HG03439 (cell line): Measurements from ENCODE around the gene SPRR2B.
"Not testable (repeated sequence)": the region's sequence is repeated elsewhere in the genome, so short reads cannot be mapped to it uniquely, and the experiment has no call there.

Source experiments
- ATAC-seq: cut with Tn5 transposase; IDR thresholded peaks from one replicate; pipeline ENCODE4 v1.9.1; 2021; ENCODE audit warnings: mild to moderate bottlenecking, moderate library complexity; ENCODE audit not compliant: unreplicated experiment

SPRR2B gene

GRCh38 chr1:153071511-153071910, at the start of gene SPRR2B:
Gene SPRR2B (minus strand): TSS chr1:153071611. CDS start chr1:153070839, 772 bp downstream.
- ATAC-seq: no peak

GRCh38 chr1:153120945-153121344, 49.5 kb upstream of the SPRR2B start:
- ATAC-seq: no peak

GRCh38 chr1:153119491-153119971, 48.1 kb upstream of the SPRR2B start:
- ATAC-seq: no peak

- not testable (repeated sequence) for ATAC-seq
These were observed 43.9 kb upstream of the SPRR2B start for GRCh38 chr1:153115264-153115663.

GRCh38 chr1:153113416-153113815, 42.0 kb upstream of the SPRR2B start, which contains the start of gene SPRR2F:
Gene SPRR2F (minus strand): TSS chr1:153113516. CDS start chr1:153112733, 783 bp downstream.
- ATAC-seq: no peak

GRCh38 chr1:153112454-153112853, 41.0 kb upstream of the SPRR2B start:
- ATAC-seq: not testable (repeated sequence)

GRCh38 chr1:153100245-153100644, 28.8 kb upstream of the SPRR2B start:
- ATAC-seq: no peak

GRCh38 chr1:153099461-153100045, 28.1 kb upstream of the SPRR2B start:
- no peak for ATAC-seq

GRCh38 chr1:153095764-153096163, 24.4 kb upstream of the SPRR2B start:
- ATAC-seq: no peak

GRCh38 chr1:153094426-153094825, 23.0 kb upstream of the SPRR2B start, which contains the start of gene SPRR2E:
Gene SPRR2E (minus strand): TSS chr1:153094526. CDS start chr1:153093751, 775 bp downstream.
- no peak for ATAC-seq

- ATAC-seq: no peak
These were observed 16.2 kb upstream of the SPRR2B start for GRCh38 chr1:153087652-153088051.

- ATAC-seq: no peak
These were observed 10.3 kb upstream of the SPRR2B start for GRCh38 chr1:153081736-153082135.

- ATAC-seq: no peak
These were observed 1.7 kb upstream of the SPRR2B start for GRCh38 chr1:153072806-153073726.

GRCh38 chr1:153070243-153070642, 1.2 kb downstream of the SPRR2B start:
- ATAC-seq: no peak

- ATAC-seq: no peak
These were observed 12.3 kb downstream of the SPRR2B start for GRCh38 chr1:153058826-153059784.

GRCh38 chr1:153058154-153058553, 13.3 kb downstream of the SPRR2B start:
- ATAC-seq: no peak

- no peak for ATAC-seq
These were observed 14.0 kb downstream of the SPRR2B start, which contains the start of gene SPRR2A for GRCh38 chr1:153057375-153057774. Gene SPRR2A (minus strand): TSS chr1:153057512. CDS start chr1:153056735, 777 bp downstream.

GRCh38 chr1:153056111-153056510, 15.3 kb downstream of the SPRR2B start:
- ATAC-seq: not testable (repeated sequence)

- no peak for ATAC-seq
These were observed 22.2 kb downstream of the SPRR2B start for GRCh38 chr1:153049211-153049610.

- no peak for ATAC-seq
These were observed 30.3 kb downstream of the SPRR2B start, which contains the start of gene SPRR2D for GRCh38 chr1:153040950-153041631. Gene SPRR2D (minus strand): TSS chr1:153041120. CDS start chr1:153040346, 774 bp downstream.
